GM12878 (cell line): ENCODE results near the gene BIRC5. TPM values are rescaled to one million over a fixed set of nuclear protein-coding genes. Genes with fewer than 3 reads are reported as not detected.

Experiments used
- BHLHE40 ChIP-seq, 2 experiments: fragments of 450-650 bp in 1 of 2; IDR thresholded peaks; 2 replicates each; pipeline ENCODE4 v1.6.1; 2011 to 2017; ENCODE audit warnings: low read depth in 2 of 2, borderline replicate concordance in 1 of 2, improper control_type of control experiment in 1 of 2, low read length in 1 of 2, mild to moderate bottlenecking in 1 of 2
- DPF2 ChIP-seq: fragments of 450-650 bp; IDR thresholded peaks from 2 replicates; pipeline ENCODE4 v1.6.1; 2017; ENCODE audit warnings: mild to moderate bottlenecking
- EED ChIP-seq: sonication (generic); IDR thresholded peaks from 2 replicates; pipeline ENCODE4 v1.6.1; 2016; ENCODE audit warnings: antibody characterized with exemption, low read depth
- EZH2 ChIP-seq: IDR thresholded peaks from 2 replicates; pipeline ENCODE4 v1.6.1; 2012; ENCODE audit warnings: low read depth, mild to moderate bottlenecking, control low read depth, inconsistent platforms, low read length, borderline replicate concordance; ENCODE audit not compliant: control insufficient read depth
- MXI1 ChIP-seq: fragments of 150-350 bp; IDR thresholded peaks from 2 replicates; pipeline ENCODE4 v1.6.1; 2011; ENCODE audit warnings: low read depth, mild to moderate bottlenecking, inconsistent platforms, low read length, improper control_type of control experiment
- NBN ChIP-seq: fragments of 450-650 bp; IDR thresholded peaks from 2 replicates; pipeline ENCODE4 v1.6.1; 2016
- NR2C2 ChIP-seq: IDR thresholded peaks from 2 replicates; pipeline ENCODE4 v1.6.1; 2011; ENCODE audit warnings: borderline replicate concordance, low read depth; ENCODE audit not compliant: control insufficient read depth, insufficient read length
- POU2F2 ChIP-seq: IDR thresholded peaks from 3 replicates; pipeline ENCODE4 v1.6.1; 2011; ENCODE audit warnings: low read depth, mild to moderate bottlenecking, low read length, borderline replicate concordance
- SMAD5 ChIP-seq: IDR thresholded peaks from 2 replicates; pipeline ENCODE4 v1.6.1; 2016; ENCODE audit warnings: antibody characterized with exemption, low read depth
- SP1 ChIP-seq: IDR thresholded peaks from one replicate; pipeline ENCODE4 v1.6.1; 2011; ENCODE audit warnings: low read depth, low read length
- ZBED1 ChIP-seq: IDR thresholded peaks from 2 replicates; pipeline ENCODE4 v1.6.1; 2016; ENCODE audit warnings: borderline replicate concordance
- ZNF24 ChIP-seq: fragments of 450-650 bp; IDR thresholded peaks from 2 replicates; pipeline ENCODE4 v1.6.1; 2017; ENCODE audit warnings: antibody characterized with exemption, mild to moderate bottlenecking
- ZNF622 ChIP-seq: fragments of 450-650 bp; IDR thresholded peaks from 2 replicates; pipeline ENCODE4 v1.6.1; 2017; ENCODE audit warnings: mild to moderate bottlenecking, inconsistent platforms
- polyA plus RNA-seq, 11 experiments: library from polyadenylated mRNA; depleted of rRNA in 4 of 11; unstranded in 6 of 11; stranded (reverse) in 5 of 11; fragments of >200 nt; fragmentation: Nextera tagmentation in 4 of 11; fragmentation: Illumina TruSeq in 1 of 11; extraction: Ambion mirVana in 4 of 11; extraction: Trizol in 1 of 11; gene quantifications; 1 replicate in 1 of 11; 2 replicates in 10 of 11; pipeline versions ENCODE4 v1.2.1 to v1.2.3, GENCODE V29; 2011 to 2016; ENCODE audit warnings: inconsistent platforms in 2 of 11, missing spikeins in 2 of 11, low read depth in 1 of 11
- total RNA-seq, 4 experiments: library from RNA; depleted of rRNA in 3 of 4; stranded (reverse); fragments of >200 nt in 3 of 4; fragmentation: Illumina TruSeq in 1 of 4; extraction: Trizol in 1 of 4; gene quantifications; 2 replicates each; pipeline versions ENCODE4 v1.2.1 to v1.2.3, GENCODE V29; 2013 to 2021
- TF ChIP-seq, protein P1 (sequence below): IDR thresholded peaks from 2 replicates; pipeline ENCODE4 v1.6.1; 2012; ENCODE audit warnings: low read depth, low read length, improper control_type of control experiment
- TF ChIP-seq, protein P2 (sequence below): fragments of 450-650 bp; formaldehyde crosslinking; IDR thresholded peaks from 2 replicates; pipeline ENCODE4 v1.4.0; 2020; ENCODE audit warnings: mild to moderate bottlenecking, moderate library complexity
- TF ChIP-seq, protein P3 (sequence below): fragments of 450-650 bp; IDR thresholded peaks from 2 replicates; pipeline ENCODE4 v1.6.1; 2017; ENCODE audit warnings: mild to moderate bottlenecking, low read depth, inconsistent platforms; ENCODE audit not compliant: poor library complexity, severe bottlenecking
- TF ChIP-seq, protein P4 (sequence below): fragments of 450-650 bp; IDR thresholded peaks from 2 replicates; pipeline ENCODE4 v1.6.1; 2016; ENCODE audit warnings: mild to moderate bottlenecking
- TF ChIP-seq, protein P5 (sequence below): fragments of 450-650 bp; formaldehyde crosslinking; IDR thresholded peaks from 2 replicates; pipeline ENCODE4 v1.4.0; 2022; ENCODE audit warnings: mild to moderate bottlenecking, moderate library complexity

BIRC5 gene
- total and polyA plus RNA-seq, 10 of the 15 experiments (the other 5 are each of a cell fraction or from before 2014, with no cell fraction given) = 41.0 to 175 (median 90.8) TPM

DNA sequence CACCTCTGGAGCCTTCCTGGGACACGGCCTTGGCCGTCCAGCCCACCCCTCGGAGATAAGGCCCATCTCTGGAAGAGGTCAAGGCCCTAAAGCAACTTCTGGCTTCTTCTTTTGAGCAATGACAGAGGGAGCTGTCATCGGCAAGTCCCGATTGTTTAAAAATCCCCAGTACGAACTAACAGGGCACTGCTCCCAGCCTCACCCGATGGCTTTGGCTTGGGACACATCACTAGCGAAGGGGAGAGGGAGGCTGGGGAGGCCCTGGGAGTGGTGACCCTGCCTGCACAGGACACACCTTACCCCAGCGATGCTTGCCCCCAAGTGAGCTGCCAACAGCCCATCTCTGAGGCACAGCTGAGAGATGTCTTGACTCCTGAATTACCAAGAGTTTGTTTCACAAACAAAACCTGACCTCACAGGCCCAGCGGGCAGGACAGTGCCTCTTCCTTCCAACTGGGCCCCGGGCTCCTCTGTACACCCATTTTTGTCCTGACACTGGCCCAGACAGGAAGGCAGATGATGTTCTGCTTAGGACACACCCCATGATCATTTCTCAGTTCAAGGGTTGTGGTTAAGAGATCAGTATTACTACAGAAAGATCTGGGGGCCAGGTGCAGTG, 40.8 kb upstream of the BIRC5 start (continued):
- TF ChIP-seq, protein P1, sequence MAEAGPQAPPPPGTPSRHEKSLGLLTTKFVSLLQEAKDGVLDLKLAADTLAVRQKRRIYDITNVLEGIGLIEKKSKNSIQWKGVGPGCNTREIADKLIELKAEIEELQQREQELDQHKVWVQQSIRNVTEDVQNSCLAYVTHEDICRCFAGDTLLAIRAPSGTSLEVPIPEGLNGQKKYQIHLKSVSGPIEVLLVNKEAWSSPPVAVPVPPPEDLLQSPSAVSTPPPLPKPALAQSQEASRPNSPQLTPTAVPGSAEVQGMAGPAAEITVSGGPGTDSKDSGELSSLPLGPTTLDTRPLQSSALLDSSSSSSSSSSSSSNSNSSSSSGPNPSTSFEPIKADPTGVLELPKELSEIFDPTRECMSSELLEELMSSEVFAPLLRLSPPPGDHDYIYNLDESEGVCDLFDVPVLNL = no peak
- TF ChIP-seq, protein P2, sequence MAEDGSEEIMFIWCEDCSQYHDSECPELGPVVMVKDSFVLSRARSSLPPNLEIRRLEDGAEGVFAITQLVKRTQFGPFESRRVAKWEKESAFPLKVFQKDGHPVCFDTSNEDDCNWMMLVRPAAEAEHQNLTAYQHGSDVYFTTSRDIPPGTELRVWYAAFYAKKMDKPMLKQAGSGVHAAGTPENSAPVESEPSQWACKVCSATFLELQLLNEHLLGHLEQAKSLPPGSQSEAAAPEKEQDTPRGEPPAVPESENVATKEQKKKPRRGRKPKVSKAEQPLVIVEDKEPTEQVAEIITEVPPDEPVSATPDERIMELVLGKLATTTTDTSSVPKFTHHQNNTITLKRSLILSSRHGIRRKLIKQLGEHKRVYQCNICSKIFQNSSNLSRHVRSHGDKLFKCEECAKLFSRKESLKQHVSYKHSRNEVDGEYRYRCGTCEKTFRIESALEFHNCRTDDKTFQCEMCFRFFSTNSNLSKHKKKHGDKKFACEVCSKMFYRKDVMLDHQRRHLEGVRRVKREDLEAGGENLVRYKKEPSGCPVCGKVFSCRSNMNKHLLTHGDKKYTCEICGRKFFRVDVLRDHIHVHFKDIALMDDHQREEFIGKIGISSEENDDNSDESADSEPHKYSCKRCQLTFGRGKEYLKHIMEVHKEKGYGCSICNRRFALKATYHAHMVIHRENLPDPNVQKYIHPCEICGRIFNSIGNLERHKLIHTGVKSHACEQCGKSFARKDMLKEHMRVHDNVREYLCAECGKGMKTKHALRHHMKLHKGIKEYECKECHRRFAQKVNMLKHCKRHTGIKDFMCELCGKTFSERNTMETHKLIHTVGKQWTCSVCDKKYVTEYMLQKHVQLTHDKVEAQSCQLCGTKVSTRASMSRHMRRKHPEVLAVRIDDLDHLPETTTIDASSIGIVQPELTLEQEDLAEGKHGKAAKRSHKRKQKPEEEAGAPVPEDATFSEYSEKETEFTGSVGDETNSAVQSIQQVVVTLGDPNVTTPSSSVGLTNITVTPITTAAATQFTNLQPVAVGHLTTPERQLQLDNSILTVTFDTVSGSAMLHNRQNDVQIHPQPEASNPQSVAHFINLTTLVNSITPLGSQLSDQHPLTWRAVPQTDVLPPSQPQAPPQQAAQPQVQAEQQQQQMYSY (CRISPR knock-in tag) = no peak
- TF ChIP-seq NR2C2 (no peak), MXI1 (no peak), ZNF622 (no peak), SMAD5 (peak; percentile 40; the same call in 1 of the 2 replicates), SP1 (no peak), POU2F2 (peak; percentile 22; the same call in 1 of the 3 replicates), EED (peak; percentile 55), ZBED1 (no peak), ZNF24 (no peak), EZH2 (no peak), BHLHE40 (IDR thresholded peaks at IDR 0.05; ENCODE audit: borderline replicate concordance in 1 of 2, low read depth in 2 of 2, low read length in 1 of 2) (no peak; a peak in 1 of 4 replicates), NBN (no peak), DPF2 (no peak)
- TF ChIP-seq, protein P3, sequence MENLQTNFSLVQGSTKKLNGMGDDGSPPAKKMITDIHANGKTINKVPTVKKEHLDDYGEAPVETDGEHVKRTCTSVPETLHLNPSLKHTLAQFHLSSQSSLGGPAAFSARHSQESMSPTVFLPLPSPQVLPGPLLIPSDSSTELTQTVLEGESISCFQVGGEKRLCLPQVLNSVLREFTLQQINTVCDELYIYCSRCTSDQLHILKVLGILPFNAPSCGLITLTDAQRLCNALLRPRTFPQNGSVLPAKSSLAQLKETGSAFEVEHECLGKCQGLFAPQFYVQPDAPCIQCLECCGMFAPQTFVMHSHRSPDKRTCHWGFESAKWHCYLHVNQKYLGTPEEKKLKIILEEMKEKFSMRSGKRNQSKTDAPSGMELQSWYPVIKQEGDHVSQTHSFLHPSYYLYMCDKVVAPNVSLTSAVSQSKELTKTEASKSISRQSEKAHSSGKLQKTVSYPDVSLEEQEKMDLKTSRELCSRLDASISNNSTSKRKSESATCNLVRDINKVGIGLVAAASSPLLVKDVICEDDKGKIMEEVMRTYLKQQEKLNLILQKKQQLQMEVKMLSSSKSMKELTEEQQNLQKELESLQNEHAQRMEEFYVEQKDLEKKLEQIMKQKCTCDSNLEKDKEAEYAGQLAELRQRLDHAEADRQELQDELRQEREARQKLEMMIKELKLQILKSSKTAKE = no peak
- TF ChIP-seq, protein P4, sequence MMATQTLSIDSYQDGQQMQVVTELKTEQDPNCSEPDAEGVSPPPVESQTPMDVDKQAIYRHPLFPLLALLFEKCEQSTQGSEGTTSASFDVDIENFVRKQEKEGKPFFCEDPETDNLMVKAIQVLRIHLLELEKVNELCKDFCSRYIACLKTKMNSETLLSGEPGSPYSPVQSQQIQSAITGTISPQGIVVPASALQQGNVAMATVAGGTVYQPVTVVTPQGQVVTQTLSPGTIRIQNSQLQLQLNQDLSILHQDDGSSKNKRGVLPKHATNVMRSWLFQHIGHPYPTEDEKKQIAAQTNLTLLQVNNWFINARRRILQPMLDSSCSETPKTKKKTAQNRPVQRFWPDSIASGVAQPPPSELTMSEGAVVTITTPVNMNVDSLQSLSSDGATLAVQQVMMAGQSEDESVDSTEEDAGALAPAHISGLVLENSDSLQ = peak; percentile 3; the same call in 1 of the 2 replicates
- TF ChIP-seq, protein P5, sequence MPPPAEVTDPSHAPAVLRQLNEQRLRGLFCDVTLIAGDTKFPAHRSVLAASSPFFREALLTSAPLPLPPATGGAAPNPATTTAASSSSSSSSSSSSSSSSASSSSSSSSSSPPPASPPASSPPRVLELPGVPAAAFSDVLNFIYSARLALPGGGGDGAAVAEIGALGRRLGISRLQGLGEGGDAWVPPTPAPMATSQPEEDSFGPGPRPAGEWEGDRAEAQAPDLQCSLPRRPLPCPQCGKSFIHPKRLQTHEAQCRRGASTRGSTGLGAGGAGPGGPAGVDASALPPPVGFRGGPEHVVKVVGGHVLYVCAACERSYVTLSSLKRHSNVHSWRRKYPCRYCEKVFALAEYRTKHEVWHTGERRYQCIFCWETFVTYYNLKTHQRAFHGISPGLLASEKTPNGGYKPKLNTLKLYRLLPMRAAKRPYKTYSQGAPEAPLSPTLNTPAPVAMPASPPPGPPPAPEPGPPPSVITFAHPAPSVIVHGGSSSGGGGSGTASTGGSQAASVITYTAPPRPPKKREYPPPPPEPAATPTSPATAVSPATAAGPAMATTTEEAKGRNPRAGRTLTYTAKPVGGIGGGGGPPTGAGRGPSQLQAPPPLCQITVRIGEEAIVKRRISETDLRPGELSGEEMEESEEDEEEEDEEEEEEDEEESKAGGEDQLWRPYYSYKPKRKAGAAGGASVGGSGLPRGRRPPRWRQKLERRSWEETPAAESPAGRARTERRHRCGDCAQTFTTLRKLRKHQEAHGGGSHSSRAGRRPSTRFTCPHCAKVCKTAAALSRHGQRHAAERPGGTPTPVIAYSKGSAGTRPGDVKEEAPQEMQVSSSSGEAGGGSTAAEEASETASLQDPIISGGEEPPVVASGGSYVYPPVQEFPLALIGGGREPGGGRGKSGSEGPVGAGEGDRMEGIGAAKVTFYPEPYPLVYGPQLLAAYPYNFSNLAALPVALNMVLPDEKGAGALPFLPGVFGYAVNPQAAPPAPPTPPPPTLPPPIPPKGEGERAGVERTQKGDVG = no peak
